Activated CD4-positive, alpha-beta T cell treated with anti-CD3 and anti-CD28 coated beads, Interleukin-2, Interleukin-4, amounts not matched to agents 100 ng/mL and 50 ng/mL, durations not matched to agents 16 hours and 8 hours (primary cell): Measurements from ENCODE around the gene TTC23L.
"Not testable (repeated sequence)": the region's sequence is repeated elsewhere in the genome, so short reads cannot be mapped to it uniquely, and the experiment has no call there.

Experiments
- DNase-seq: peaks from one replicate; pipeline ENCODE4 v3.0.0-alpha.2; 2020; ENCODE audit warnings: low spot score

The TTC23L gene

DNA sequence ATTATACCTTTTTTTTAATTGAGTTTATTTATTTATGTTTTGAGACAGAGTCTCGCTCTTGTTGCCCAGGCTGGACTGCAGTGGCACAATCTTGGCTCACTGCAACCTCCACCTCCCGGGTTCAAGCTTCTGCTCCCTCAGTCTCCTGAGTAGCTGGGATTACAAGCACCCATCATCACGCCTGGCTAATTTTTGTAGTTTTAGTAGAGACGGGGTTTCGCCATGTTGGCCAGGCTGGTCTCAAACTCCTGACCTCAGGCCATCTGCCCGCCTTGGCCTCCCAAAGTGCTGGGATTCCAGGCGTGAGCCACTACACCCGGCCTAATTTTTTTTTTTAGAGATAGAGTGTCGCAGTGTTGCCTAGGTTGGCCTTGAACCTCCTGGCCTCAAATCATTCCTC is 84.3 kb downstream of the TTC23L start:
- not testable (repeated sequence) for DNase-seq

DNA sequence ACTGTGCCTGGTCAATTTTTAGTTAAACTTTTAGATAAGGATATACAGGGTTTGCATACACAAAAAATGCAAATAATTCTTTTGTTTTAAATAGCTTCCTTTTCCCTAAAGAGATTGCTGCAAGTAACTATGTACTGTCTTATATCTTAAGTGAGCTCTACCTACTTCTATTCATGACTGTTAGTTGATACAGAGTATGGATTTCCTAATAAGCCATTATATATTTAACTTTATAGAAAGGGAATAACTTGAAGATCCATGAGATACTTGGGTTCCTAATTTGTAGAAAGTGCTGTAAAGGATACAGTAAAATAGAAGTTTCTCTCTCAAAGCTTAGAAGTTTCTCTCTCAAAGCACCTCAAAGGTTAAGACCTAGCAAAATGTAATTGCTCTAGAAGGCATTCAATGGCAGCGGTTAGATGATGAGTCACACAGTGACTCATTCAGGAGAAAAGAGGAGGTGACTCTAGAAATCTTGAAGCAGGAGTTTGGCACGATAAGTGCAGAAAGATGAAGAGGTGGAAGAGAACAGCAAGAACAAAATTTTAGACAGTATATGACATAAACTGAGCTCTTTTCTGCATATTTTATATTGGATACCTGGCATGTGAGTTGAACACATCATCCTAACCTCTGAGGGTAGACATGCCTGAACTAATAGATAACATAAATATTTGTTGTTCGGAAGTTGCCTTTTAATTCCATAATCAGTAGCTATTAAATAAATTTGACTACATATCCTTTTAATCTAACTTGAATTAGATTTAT is 84.9 kb downstream of the TTC23L start:
- DNase-seq, result peak; percentile 82

- no peak for DNase-seq
Measured at GRCh38 chr5:34924462-34924765, 85.5 kb downstream of the TTC23L start.

DNA sequence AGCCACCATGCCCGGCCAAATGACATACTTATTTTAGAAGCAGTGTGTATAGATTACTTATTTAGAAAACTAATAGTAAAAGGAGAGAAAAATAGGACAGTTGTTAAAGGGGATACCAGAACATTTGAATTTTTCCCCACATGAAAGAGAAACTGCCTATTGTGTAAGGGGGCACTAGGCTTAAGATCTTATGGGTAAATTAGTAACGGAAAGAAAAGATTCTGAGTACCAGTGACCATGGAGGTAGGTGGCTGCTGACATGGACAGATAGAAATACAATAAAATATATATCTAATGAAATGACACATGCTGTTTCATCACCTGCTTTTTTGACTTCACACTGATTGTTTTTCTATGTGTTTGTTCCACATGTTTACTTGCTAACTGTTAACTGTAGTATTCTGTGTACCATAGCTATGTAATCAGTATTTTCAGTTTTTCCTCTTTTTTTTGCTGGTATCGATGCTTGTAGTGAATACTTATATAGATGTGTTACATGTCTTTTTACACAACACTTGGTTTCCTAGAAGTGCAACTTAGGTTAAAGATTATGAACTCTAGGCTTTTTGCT is 87.4 kb downstream of the TTC23L start:
- no peak for DNase-seq

DNA sequence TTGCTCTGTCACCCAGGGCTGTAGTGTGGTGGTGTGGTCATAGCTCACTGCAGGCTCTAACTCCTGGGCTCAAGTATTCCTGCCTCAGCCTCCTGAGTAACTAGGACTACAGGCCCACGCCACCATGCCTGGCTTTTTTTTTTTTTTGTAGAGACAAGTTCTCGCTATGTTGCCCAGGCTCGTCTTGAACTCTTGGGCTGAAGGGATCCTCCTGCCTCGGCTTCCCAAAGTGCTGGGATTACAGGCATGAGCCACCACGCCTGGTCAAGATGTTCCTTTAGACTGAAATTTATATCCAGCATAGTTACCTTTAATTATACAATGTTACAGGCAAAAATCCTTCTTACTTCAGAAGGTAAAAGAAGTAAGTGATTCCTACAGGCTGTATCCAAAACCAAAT is 88.8 kb downstream of the TTC23L start:
- DNase-seq, result no peak

GRCh38 chr5:34928267-34928666 is 89.3 kb downstream of the TTC23L start:
- DNase-seq, result no peak

DNA sequence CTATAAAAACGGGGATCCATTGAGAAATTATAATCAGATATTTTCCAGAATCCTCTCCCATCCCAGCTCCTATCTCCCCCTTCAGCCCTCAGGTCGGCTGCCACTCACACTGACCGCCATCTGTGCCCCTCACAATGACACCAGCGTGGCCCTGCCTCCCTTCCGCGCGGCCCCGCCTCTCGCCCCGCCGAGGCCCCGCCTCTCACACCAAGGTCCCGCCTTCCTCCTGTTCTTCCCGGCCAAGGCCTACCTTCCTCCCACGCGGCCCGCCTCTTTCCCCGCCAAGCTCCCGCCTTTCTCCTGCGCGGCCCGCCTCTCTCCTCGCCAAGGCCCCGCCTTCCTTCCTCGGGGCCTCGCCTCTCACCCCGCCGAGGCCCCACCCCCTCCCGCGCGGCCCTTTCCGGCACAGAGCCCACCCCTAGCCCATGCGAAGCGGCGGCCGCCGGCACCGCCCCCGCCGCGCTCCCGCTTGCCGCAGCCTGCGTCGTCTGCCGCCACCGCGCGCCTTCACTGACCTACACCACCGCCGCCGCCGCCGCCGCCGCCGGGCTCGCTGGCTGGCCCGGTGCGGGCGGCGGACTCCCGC is 90.3 kb downstream of the TTC23L start, which contains the start of gene DNAJC21:
Gene DNAJC21, plus strand, starts transcription at position 426 of the 586 bp plus-strand sequence. CDS start 261 bp downstream, outside the sequence.
- peak; percentile 98 for DNase-seq

DNA sequence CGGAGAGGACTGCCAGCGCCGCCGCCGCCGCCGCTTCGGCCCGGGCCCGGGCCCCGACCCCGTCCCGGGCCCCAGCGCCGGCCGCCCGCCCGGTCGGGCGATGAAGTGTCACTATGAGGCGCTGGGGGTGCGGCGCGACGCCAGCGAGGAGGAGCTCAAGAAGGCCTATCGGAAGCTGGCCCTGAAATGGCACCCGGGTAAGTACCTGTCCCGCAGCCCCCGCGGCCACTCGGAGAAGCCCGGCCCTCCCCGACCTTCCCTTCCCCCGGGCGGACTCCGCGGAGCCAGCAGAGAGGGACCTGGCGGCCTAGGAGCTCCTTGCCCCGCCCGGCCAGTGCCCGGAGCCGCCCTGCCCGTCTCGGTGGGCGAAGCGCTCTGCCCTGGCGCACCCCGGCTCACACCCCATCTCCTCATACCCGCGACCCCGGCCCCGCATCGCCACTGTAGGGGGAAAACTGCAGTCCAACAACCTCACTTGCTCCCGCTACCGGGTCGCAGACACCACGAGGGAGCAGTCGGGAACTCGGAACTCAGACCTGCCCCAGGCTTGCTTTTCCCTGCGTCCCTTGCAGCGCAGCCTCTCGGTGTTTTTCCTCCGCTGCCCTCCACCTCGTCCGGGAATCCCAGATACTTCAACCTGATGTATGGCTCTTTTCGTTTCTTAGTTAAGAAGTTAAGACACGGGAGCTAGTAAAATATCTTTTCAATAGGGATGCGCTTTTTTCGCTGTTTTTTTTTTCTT is 90.9 kb downstream of the TTC23L start:
- peak; percentile 79 for DNase-seq

- DNase-seq, result no peak
Measured at GRCh38 chr5:34930462-34930844, 91.5 kb downstream of the TTC23L start.

DNA sequence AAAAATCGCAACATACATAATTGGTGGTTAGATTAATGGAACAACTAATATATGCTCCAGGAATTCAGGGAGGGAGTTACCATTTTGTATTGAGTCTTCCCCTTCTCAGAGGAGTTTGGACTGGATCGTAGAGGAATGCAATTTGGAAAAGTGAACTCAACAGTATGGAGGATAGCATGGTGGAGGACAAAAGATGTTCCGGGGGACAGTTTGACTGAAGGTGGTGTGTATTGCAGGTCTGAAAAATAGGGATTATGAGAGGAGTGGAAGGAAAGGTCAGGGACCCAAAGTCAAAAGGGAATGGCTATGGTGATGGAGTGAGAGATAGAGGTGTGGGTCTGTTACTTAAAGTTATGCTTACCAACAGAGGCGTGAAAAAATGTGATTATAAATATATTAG is 91.9 kb downstream of the TTC23L start:
- DNase-seq, result no peak

GRCh38 chr5:34932947-34933346 is 94.0 kb downstream of the TTC23L start:
- DNase-seq, result no peak

GRCh38 chr5:34941936-34942335 is 103.0 kb downstream of the TTC23L start:
- DNase-seq, result no peak

DNA sequence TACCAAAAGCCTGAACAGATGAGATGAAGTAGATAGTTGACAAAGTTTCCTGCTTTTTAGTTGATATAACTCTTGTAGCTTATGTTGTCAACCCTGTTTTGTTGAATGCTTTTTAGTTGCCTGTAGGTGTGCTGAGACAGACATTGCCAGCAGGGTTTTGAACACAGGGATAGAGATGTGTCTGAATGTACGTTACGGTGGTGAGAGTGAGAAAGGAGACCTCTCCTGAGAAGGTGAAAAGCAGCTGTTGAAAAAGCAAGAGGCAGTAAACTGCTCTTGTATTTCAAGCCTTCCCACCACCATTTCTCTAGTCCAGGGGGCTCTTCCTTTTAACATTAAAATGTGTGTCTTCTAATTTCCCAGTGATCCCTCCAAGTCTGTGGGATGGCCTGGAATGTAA is 105.1 kb downstream of the TTC23L start:
- DNase-seq, result no peak

DNA sequence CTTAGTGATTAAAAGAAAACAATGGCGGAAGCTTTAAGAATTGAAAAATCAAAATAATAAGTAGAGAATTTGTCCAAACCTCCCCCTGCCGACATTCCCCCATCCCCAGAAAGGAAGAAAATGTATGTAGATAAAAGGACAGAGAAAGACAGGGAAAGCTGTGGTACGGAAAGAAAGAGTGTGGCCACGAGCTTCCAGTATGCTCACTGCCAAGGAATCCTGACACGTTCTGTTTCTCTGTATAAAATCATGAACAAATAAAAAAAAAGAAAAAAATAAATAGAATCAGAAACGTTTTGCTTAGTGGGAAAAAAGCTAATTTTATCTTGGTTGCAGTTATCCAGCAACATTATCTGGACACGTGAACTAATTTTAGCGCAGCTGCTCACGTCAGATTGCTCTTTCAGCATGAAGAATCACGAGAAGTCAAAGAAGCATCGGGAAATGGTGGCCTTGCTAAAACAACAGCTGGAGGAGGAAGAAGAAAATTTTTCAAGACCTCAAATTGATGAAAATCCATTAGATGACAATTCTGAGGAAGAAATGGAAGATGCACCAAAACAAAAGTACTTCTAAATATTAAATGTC is 105.6 kb downstream of the TTC23L start:
- no peak for DNase-seq
